Activated CD8-positive, alpha-beta T cell treated with anti-CD3 and anti-CD28 coated beads for 36 hours (primary cell): ENCODE data around the gene STOX1. TPM values are rescaled to one million over a fixed set of nuclear protein-coding genes. Genes with fewer than 3 reads are reported as not detected.
A peak's percentile ranks its signal among the peaks of the same experiment; 100 is the strongest.

ENCODE experiments used
- ATAC-seq: fragments of 200-7000 bp; cut with Tn5 transposase; one replicate; pipeline ENCODE4 v1.10.0; 2021; ENCODE audit warnings: mild to moderate bottlenecking, moderate library complexity
- CTCF ChIA-PET: fragments of 350-600 bp; sonication (Branson Sonifier 250); formaldehyde crosslinking; loops from one replicate; lab custom pipeline; 2021; ENCODE audit warnings: antibody characterized with exemption; lab: Charles Lee
- POLR2A ChIA-PET: fragments of 350-600 bp; sonication (Branson Sonifier 250); formaldehyde crosslinking; loops from one replicate; lab custom pipeline; 2021; ENCODE audit warnings: antibody characterized with exemption; lab: Charles Lee
- DNase-seq: peaks from one replicate; pipeline ENCODE4 v3.0.0-alpha.2; 2020
- H3K27ac Mint-ChIP-seq: one replicate; pipeline ENCODE4 v1.8.0; 2021; ENCODE audit warnings: mild to moderate bottlenecking, mixed read lengths
- H3K27me3 Mint-ChIP-seq: one replicate; pipeline ENCODE4 v1.8.0; 2021; ENCODE audit warnings: mixed read lengths
- H3K36me3 Mint-ChIP-seq: one replicate; pipeline ENCODE4 v1.8.0; 2021; ENCODE audit warnings: low read depth, mixed read lengths
- H3K4me1 Mint-ChIP-seq: one replicate; pipeline ENCODE4 v1.8.0; 2021; ENCODE audit warnings: low read depth, mixed read lengths
- H3K4me3 Mint-ChIP-seq: one replicate; pipeline ENCODE4 v1.8.0; 2021; ENCODE audit warnings: mild to moderate bottlenecking, moderate library complexity, mixed read lengths
- H3K9me3 Mint-ChIP-seq: one replicate; pipeline ENCODE4 v1.8.0; 2021; ENCODE audit warnings: mixed read lengths
- CTCF ChIP-seq: fragments of 200-600 bp; IDR thresholded peaks from one replicate; pipeline ENCODE4 v1.8.0; 2022; ENCODE audit warnings: antibody characterized with exemption, mild to moderate bottlenecking
- intact Hi-C: fragments of 100-400 bp; cut with micrococcal nuclease; formaldehyde crosslinking; loops from one replicate; pipeline ENCODE4 v1.10.0; 2022
- total RNA-seq, 2 experiments: library from RNA; stranded (reverse); gene quantifications; one replicate each; pipeline ENCODE4 v1.2.3, GENCODE V29; 2021

Gene STOX1
- total RNA-seq, 2 experiments from 2014 or later, result 0.22 to 0.36 TPM

GRCh38 chr10:68878496-68878895 is 51.2 kb downstream of the STOX1 start:
- Mint-ChIP-seq H3K27me3 (no peaks in the 10 kb centered on the region), H3K4me3 (no peak overlapping the region), H3K9me3 (no peaks in the 10 kb centered on the region), H3K27ac (no peak overlapping the region), H3K36me3 (no peaks in the 10 kb centered on the region), H3K4me1 (no peaks in the 10 kb centered on the region)
- no peak for TF ChIP-seq CTCF
- no peak for DNase-seq
- ChIA-PET POLR2A (interaction anchor here (1.5 kb wide), 1 partner anchor 52 kb away, joined by 4 read pairs; the partner anchor contains the start of gene STOX1), CTCF (interaction anchor here (1.5 kb wide), 1 partner anchor 18 kb away, joined by 3 read pairs; no protein-coding TSS in a partner anchor)
- intact Hi-C loops, result no loop called here
- no peak for ATAC-seq

GRCh38 chr10:68879628-68880027 is 52.3 kb downstream of the STOX1 start:
- CTCF ChIA-PET, result no interaction called here
- no peaks in the 10 kb centered on the region for H3K27me3 Mint-ChIP-seq
- H3K4me1 Mint-ChIP-seq, result no peaks in the 10 kb centered on the region

GRCh38 chr10:68880181-68880580 is 52.9 kb downstream of the STOX1 start:
- H3K27ac Mint-ChIP-seq, result no peak overlapping the region
- no peak overlapping the region for H3K4me3 Mint-ChIP-seq
- intact Hi-C loops, result no loop called here
- H3K36me3 Mint-ChIP-seq, result no peaks in the 10 kb centered on the region
- TF ChIP-seq CTCF, result no peak
- CTCF ChIA-PET, result no interaction called here
- POLR2A ChIA-PET, result no interaction called here
- H3K4me1 Mint-ChIP-seq, result no peaks in the 10 kb centered on the region
- no peaks in the 10 kb centered on the region for H3K27me3 Mint-ChIP-seq
- no peaks in the 10 kb centered on the region for H3K9me3 Mint-ChIP-seq
- ATAC-seq, result no peak
- no peak for DNase-seq

More at GRCh38 chr10:68879628-68880027, 52.3 kb downstream of the STOX1 start:
- Mint-ChIP-seq H3K36me3 (no peaks in the 10 kb centered on the region), H3K4me3 (no peak overlapping the region), H3K9me3 (no peaks in the 10 kb centered on the region), H3K27ac (no peak overlapping the region)
- ATAC-seq, result no peak
- intact Hi-C loops, result no loop called here
- POLR2A ChIA-PET, result interaction anchor here (1.5 kb wide), 1 partner anchor 53 kb away, joined by 4 read pairs; the partner anchor contains the start of gene STOX1
- no peak for TF ChIP-seq CTCF
- no peak for DNase-seq

GRCh38 chr10:68895041-68895440 is 67.7 kb downstream of the STOX1 start:
- CTCF ChIA-PET, result interaction anchor here (1.7 to 2.2 kb wide), 2 partner anchors 68 to 345 kb away, joined by 6 to 8 read pairs; partner anchors contain the start of gene STOX1
- intact Hi-C loops, result no loop called here
- no peak for ATAC-seq
- H3K36me3 Mint-ChIP-seq, result no peaks in the 10 kb centered on the region
- H3K4me1 Mint-ChIP-seq, result peaks cover 5% of the 10 kb centered on the region
- no peaks in the 10 kb centered on the region for H3K27me3 Mint-ChIP-seq
- H3K9me3 Mint-ChIP-seq, result no peaks in the 10 kb centered on the region
- no peak for TF ChIP-seq CTCF
- POLR2A ChIA-PET, result no interaction called here
- DNase-seq, result no peak
- H3K27ac Mint-ChIP-seq, result no peak overlapping the region
- no peak overlapping the region for H3K4me3 Mint-ChIP-seq

- peak; percentile 53 for TF ChIP-seq CTCF
- DNase-seq, result peak; percentile 51
- H3K27ac Mint-ChIP-seq, result no peak overlapping the region
- peaks cover 13% of the 10 kb centered on the region for H3K4me1 Mint-ChIP-seq
- H3K4me3 Mint-ChIP-seq, result no peak overlapping the region
- H3K36me3 Mint-ChIP-seq, result peaks cover 10% of the 10 kb centered on the region
- ChIA-PET CTCF (interaction anchor here (0.6 to 2.3 kb wide), 12 partner anchors 16 to 684 kb away, joined by 3 to 7 read pairs (median 3); partner anchors contain the start of gene STOX1), POLR2A (no interaction called here)
- no peaks in the 10 kb centered on the region for H3K9me3 Mint-ChIP-seq
- intact Hi-C loops, result no loop called here
- H3K27me3 Mint-ChIP-seq, result no peaks in the 10 kb centered on the region
- ATAC-seq, result no peak
These were observed 70.0 kb downstream of the STOX1 start for GRCh38 chr10:68897336-68897741.
